Lower leg skin (tissue), 4 donors: Measurements from ENCODE around the gene BIN2. TPM values are rescaled to one million over a fixed set of nuclear protein-coding genes. Genes with fewer than 3 reads are reported as not detected.
"Not testable (repeated sequence)": the region's sequence is repeated elsewhere in the genome, so short reads cannot be mapped to it uniquely, and the experiment has no call there.

ENCODE experiments used
- DNase-seq, 2 donors: peaks; one replicate each; pipeline ENCODE4 v3.0.0-alpha.2; 2019; ENCODE audit warnings: low spot score in 2 of 2
- H3K4me3 ChIP-seq: fragments of 200-600 bp; sonication (generic); 2 replicates; pipeline ENCODE4 v1.5.1; 2017; ENCODE audit warnings: mild to moderate bottlenecking, low read depth; ENCODE audit not compliant: poor library complexity, severe bottlenecking
- CTCF ChIP-seq, 3 donors: fragments of 450-650 bp; IDR thresholded peaks; one replicate each; pipeline ENCODE4 v1.5.1; 2016; ENCODE audit warnings: antibody characterized with exemption in 3 of 3, mild to moderate bottlenecking in 3 of 3, moderate library complexity in 2 of 3
- POLR2A ChIP-seq, 2 donors: fragments of 450-650 bp; IDR thresholded peaks; one replicate each; pipeline ENCODE4 v1.6.1; 2016 to 2017; ENCODE audit warnings: antibody characterized with exemption in 2 of 2, mild to moderate bottlenecking in 1 of 2, moderate library complexity in 1 of 2
- WGBS, 2 donors: methylation state at CpG; one replicate each; pipeline ENCODE4 v1.1.5; 2018; 5-methylcytosine and 5-hydroxymethylcytosine counted together
- intact Hi-C: fragments of 100-400 bp; cut with DNase I; formaldehyde crosslinking; loops from one replicate; pipeline ENCODE4 v1.15.0; 2023; ENCODE audit warnings: low total_unique reads
- total RNA-seq, 4 donors: library from RNA; depleted of rRNA; stranded (reverse); fragments of >200 nt; gene quantifications; one replicate each; pipeline ENCODE4 v1.1.0, GENCODE V29; 2016

BIN2 gene
- total RNA-seq, 4 donors from 2014 or later, result 0.38 to 2.4 (median 0.94) TPM

GRCh38 chr12:51342416-51342815 is 18.4 kb upstream of the BIN2 start:
- 68 to 74% methylated on average over 10 of the region's 10 CpGs for WGBS, 2 donors
- no peak overlapping the region for H3K4me3 ChIP-seq
- DNase-seq, result no peak
- TF ChIP-seq POLR2A (IDR thresholded peaks at IDR 0.05) (no peak), CTCF (IDR thresholded peaks at IDR 0.05) (no peak)
- intact Hi-C loops, result loop anchor here (5.0 kb wide), 1 partner anchor 75 kb away; no protein-coding TSS in a partner anchor

- no peak overlapping the region for H3K4me3 ChIP-seq
- WGBS, 2 donors, result 31 to 42% methylated on average over 9 of the region's 9 CpGs
- intact Hi-C loops, result loop anchor here (5.0 kb wide), 1 partner anchor 74 kb away; no protein-coding TSS in a partner anchor
- peak; percentile 76 to 92 for DNase-seq
- peak in 2 of 3 donors; percentile 69 to 94 for TF ChIP-seq CTCF (IDR thresholded peaks at IDR 0.05)
- no peak for TF ChIP-seq POLR2A (IDR thresholded peaks at IDR 0.05)
Observed at GRCh38 chr12:51341251-51342007, 17.5 kb upstream of the BIN2 start.

- intact Hi-C loops, result loop anchor here (5.0 kb wide), 1 partner anchor 72 kb away; no protein-coding TSS in a partner anchor
- DNase-seq, result no peak
- H3K4me3 ChIP-seq, result no peak overlapping the region
- 71 to 82% methylated on average over 6 of the region's 6 CpGs for WGBS, 2 donors
- no peak for TF ChIP-seq CTCF (IDR thresholded peaks at IDR 0.05)
- no peak for TF ChIP-seq POLR2A (IDR thresholded peaks at IDR 0.05)
Observed at GRCh38 chr12:51339750-51340149, 15.8 kb upstream of the BIN2 start.

- DNase-seq, intact Hi-C loops, H3K4me3 ChIP-seq: not testable (repeated sequence)
Observed at GRCh38 chr12:51337336-51337735, 13.4 kb upstream of the BIN2 start.

- TF ChIP-seq CTCF (IDR thresholded peaks at IDR 0.05), result no peak
- TF ChIP-seq POLR2A (IDR thresholded peaks at IDR 0.05), result no peak
- 83 to 92% methylated on average over 2 of the region's 2 CpGs for WGBS, 2 donors
- no peak overlapping the region for H3K4me3 ChIP-seq
- intact Hi-C loops, result no loop called here
- DNase-seq, result no peak
Observed at GRCh38 chr12:51335931-51336330, 12.0 kb upstream of the BIN2 start.

GRCh38 chr12:51334764-51335163 is 10.8 kb upstream of the BIN2 start:
- no peak for DNase-seq
- no peak overlapping the region for H3K4me3 ChIP-seq
- 65 to 78% methylated on average over 4 of the region's 4 CpGs for WGBS, 2 donors
- no peak for TF ChIP-seq POLR2A (IDR thresholded peaks at IDR 0.05)
- no peak for TF ChIP-seq CTCF (IDR thresholded peaks at IDR 0.05)
- intact Hi-C loops, result no loop called here
